Thoracic aorta (tissue), 2 donors: Measurements from ENCODE around the gene PCNX2. TPM values are rescaled to one million over a fixed set of nuclear protein-coding genes. Genes with fewer than 3 reads are reported as not detected.

ENCODE experiments used
- ATAC-seq: fragments of 150-250 bp; one replicate; pipeline ENCODE4 v1.8.0; 2017; ENCODE audit warnings: low read depth; ENCODE audit not compliant: insufficient number of reproducible peaks, low FRiP score
- DNase-seq: peaks from one replicate; pipeline ENCODE4 v3.0.0-alpha.2; 2020; ENCODE audit warnings: low spot score
- H3K27ac ChIP-seq, 2 donors: fragments of 200-600 bp; sonication (generic); 1 replicate in 1 of 2; 2 replicates in 1 of 2; pipeline ENCODE4 v1.5.1; 2016; ENCODE audit warnings: mild to moderate bottlenecking in 2 of 2, moderate library complexity in 2 of 2
- H3K27me3 ChIP-seq: fragments of 200-600 bp; sonication (generic); replicated peaks from 2 replicates; pipeline ENCODE4 v1.6.0; 2016; ENCODE audit warnings: mild to moderate bottlenecking; ENCODE audit not compliant: insufficient read depth
- H3K36me3 ChIP-seq: fragments of 200-600 bp; sonication (generic); one replicate; pipeline ENCODE4 v1.5.1; 2016
- H3K4me1 ChIP-seq, 2 donors: fragments of 200-600 bp; sonication (generic); 1 replicate in 1 of 2; 2 replicates in 1 of 2; pipeline versions ENCODE4 v1.5.1 to v1.6.0; 2016; ENCODE audit warnings: low read depth in 2 of 2, mild to moderate bottlenecking in 1 of 2; ENCODE audit not compliant: control insufficient read depth in 1 of 2
- H3K4me3 ChIP-seq: fragments of 200-600 bp; sonication (generic); 2 replicates; pipeline ENCODE4 v1.5.1; 2016; ENCODE audit warnings: mild to moderate bottlenecking
- H3K9me3 ChIP-seq: fragments of 200-600 bp; sonication (generic); 2 replicates; pipeline ENCODE4 v1.5.1; 2016
- total RNA-seq, 2 donors: library from RNA; depleted of rRNA; stranded (reverse); fragments of >200 nt; gene quantifications; one replicate each; pipeline versions ENCODE4 v1.1.0 to v1.2.3, GENCODE V29; 2016
- TF ChIP-seq, protein P1 (sequence below): fragments of 200-600 bp; sonication (generic); IDR thresholded peaks from one replicate; pipeline ENCODE4 v1.5.1; 2019; ENCODE audit warnings: antibody characterized with exemption

The PCNX2 gene
- total RNA-seq, 2 donors from 2014 or later = 13.6 to 14.8 TPM

DNA sequence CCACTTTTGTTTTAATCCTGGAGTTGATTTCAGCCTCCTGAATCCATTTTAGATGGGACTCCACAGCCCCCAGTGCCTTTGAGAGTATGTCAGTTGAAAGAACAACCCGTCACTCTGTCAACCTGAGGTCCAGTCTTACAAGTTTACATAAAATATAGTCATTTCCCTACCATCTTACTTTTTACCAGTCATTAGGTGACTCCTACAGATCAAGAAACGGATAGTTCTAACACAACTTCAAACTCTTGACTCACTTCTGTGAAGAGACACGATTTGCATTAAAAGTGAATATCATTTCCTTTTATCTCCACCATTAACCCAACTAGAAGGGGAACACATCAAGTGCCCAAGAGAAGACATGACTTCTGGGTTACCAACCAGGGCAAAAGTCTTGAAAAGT lies 198.0 kb downstream of the PCNX2 start:
- ATAC-seq = no peak
- no peak for DNase-seq
- Histone ChIP-seq H3K27me3 (no peaks in the 10 kb centered on the region), H3K4me1 (no peaks in the 10 kb centered on the region), H3K36me3 (no peaks in the 10 kb centered on the region), H3K27ac (no peak overlapping the region), H3K4me3 (no peak overlapping the region), H3K9me3 (no peaks in the 10 kb centered on the region)
- TF ChIP-seq, protein P1, sequence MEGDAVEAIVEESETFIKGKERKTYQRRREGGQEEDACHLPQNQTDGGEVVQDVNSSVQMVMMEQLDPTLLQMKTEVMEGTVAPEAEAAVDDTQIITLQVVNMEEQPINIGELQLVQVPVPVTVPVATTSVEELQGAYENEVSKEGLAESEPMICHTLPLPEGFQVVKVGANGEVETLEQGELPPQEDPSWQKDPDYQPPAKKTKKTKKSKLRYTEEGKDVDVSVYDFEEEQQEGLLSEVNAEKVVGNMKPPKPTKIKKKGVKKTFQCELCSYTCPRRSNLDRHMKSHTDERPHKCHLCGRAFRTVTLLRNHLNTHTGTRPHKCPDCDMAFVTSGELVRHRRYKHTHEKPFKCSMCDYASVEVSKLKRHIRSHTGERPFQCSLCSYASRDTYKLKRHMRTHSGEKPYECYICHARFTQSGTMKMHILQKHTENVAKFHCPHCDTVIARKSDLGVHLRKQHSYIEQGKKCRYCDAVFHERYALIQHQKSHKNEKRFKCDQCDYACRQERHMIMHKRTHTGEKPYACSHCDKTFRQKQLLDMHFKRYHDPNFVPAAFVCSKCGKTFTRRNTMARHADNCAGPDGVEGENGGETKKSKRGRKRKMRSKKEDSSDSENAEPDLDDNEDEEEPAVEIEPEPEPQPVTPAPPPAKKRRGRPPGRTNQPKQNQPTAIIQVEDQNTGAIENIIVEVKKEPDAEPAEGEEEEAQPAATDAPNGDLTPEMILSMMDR = no peak

DNA sequence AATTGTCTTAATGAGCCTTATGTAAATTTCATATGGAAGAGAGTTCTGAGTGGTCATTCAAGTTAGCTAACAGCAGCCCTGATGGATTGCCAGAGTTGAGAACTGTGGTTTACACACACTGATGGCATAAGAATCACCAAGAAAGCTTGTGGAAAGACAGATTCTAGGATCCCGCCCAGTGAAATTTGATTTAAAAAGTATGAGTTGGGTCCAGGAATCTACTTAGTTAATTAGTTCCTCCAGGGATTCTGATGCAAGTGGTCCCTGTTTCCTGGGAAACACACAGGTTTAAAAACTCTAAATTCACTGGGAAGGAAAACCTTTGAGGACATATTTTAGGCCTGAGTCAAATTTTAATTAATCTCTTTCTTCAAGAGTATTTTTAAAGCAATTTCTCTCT lies 200.8 kb downstream of the PCNX2 start:
- no peak for ATAC-seq
- no peak for DNase-seq
- H3K27me3 ChIP-seq = no peaks in the 10 kb centered on the region
- H3K36me3 ChIP-seq = no peaks in the 10 kb centered on the region
- TF ChIP-seq, protein P1 = no peak
- H3K4me3 ChIP-seq = no peak overlapping the region
- H3K9me3 ChIP-seq = no peaks in the 10 kb centered on the region
- no peak overlapping the region for H3K27ac ChIP-seq
- H3K4me1 ChIP-seq = no peaks in the 10 kb centered on the region

DNA sequence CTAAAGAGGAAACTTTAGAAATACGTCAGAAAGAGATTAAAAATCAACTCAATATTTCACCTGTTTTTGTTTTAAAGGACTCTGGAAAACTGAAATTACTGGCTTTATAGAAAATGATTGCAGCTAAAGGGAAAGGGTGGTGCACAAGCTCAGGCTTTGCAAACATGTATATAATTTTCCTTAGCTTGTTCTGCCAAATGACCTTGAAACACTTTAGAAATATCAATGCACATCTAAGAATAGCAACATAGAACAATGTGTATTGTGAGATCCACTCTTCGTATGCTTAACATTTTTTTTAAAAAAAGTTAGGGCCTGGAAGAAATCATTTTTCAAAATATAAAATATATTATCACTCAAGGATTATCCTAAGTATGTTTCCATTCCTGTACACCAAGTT lies 201.3 kb downstream of the PCNX2 start:
- no peak overlapping the region for H3K4me3 ChIP-seq
- H3K36me3 ChIP-seq = no peaks in the 10 kb centered on the region
- no peaks in the 10 kb centered on the region for H3K4me1 ChIP-seq
- H3K27ac ChIP-seq = no peak overlapping the region
- H3K27me3 ChIP-seq = no peaks in the 10 kb centered on the region
- ATAC-seq (no peak), DNase-seq (no peak)
- TF ChIP-seq, protein P1 = no peak
- no peaks in the 10 kb centered on the region for H3K9me3 ChIP-seq

DNA sequence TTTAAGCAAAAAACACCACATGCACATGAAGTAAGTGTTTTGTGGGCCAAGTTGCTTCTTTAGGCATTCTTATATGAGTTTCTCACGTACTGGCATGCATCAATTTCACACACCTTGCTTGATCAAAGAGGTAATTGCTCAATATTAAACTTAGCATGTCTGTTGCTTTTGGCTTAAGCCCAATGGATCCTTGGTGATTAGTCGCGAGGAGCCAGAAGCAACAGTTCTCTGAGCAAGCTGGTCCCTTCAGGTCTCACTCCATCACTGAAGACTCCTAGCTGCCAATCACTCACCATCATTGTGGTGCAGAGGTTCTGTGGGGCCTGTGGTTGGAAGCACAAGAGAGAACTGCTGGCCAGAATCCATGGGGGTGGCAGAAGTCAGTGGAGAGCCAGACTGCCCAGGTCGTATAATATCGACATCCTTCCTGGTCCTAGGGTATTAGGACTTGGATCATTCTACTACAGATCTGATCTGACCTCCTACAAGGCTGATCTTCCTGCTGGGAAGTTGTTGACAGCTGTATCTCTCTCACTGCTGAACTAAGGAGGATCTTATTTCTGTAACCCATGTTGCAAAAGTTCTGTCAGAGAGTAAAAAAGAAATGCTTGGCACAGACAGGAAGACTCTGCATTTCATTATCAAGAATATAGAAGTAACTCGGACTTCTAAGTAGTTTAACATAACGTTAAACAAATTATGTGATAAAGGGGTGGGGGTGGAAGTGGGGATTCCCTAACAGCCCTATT lies 204.6 kb downstream of the PCNX2 start:
- H3K4me3 ChIP-seq = no peak overlapping the region
- TF ChIP-seq, protein P1 = no peak
- H3K27me3 ChIP-seq = no peaks in the 10 kb centered on the region
- H3K4me1 ChIP-seq = no peaks in the 10 kb centered on the region
- H3K27ac ChIP-seq = no peak overlapping the region
- no peaks in the 10 kb centered on the region for H3K36me3 ChIP-seq
- no peaks in the 10 kb centered on the region for H3K9me3 ChIP-seq
- no peak for ATAC-seq
- no peak for DNase-seq

DNA sequence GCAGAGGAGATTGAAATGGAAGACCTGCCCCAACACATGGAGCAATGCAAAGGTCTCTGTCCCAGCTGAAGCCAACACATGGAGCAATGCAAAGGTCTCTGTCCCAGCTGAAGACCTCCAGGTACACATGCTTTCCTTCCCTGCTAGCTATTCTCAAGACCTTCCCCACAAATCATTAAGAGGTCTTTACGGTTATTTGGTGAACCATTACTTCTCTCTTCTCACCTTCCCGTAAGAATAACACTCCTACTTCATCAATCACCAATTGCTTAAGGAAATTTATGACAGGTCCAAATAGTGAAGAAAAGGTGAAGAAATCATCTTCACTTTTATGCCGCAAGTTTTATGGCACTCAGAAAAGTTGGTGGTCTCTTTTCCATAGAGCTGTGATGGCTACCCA lies 206.3 kb downstream of the PCNX2 start:
- Histone ChIP-seq H3K27ac (no peak overlapping the region), H3K9me3 (no peaks in the 10 kb centered on the region), H3K4me3 (no peak overlapping the region), H3K4me1 (no peaks in the 10 kb centered on the region), H3K27me3 (no peaks in the 10 kb centered on the region), H3K36me3 (no peaks in the 10 kb centered on the region)
- TF ChIP-seq, protein P1 = no peak
- DNase-seq (no peak), ATAC-seq (no peak)
